Adipocyte (in vitro differentiated cells): ENCODE data around the gene FANCD2.

Source experiments
- DNase-seq: peaks from one replicate; pipeline ENCODE4 v3.0.0-alpha.2; 2015; ENCODE audit warnings: low read depth
- H3K27me3 ChIP-seq: replicated peaks from 2 replicates; pipeline ENCODE4 v1.7.0; 2013; ENCODE audit warnings: mild to moderate bottlenecking, low read length, moderate library complexity; ENCODE audit not compliant: control insufficient read depth, insufficient read depth
- H3K36me3 ChIP-seq: 2 replicates; pipeline ENCODE4 v1.7.0; 2013; ENCODE audit warnings: low read length, mild to moderate bottlenecking, moderate library complexity; ENCODE audit not compliant: control insufficient read depth, insufficient read depth, severe bottlenecking
- H3K4me1 ChIP-seq: 2 replicates; pipeline ENCODE4 v1.7.0; 2013; ENCODE audit warnings: mild to moderate bottlenecking, low read length, moderate library complexity; ENCODE audit not compliant: control insufficient read depth, insufficient read depth
- H3K4me3 ChIP-seq: 2 replicates; pipeline ENCODE4 v1.7.0; 2013; ENCODE audit warnings: mild to moderate bottlenecking, low read length, moderate library complexity
- H3K9ac ChIP-seq: 2 replicates; pipeline ENCODE4 v1.7.0; 2013; ENCODE audit warnings: mild to moderate bottlenecking, low read length, moderate library complexity
- H3K9me3 ChIP-seq: 2 replicates; pipeline ENCODE4 v1.7.0; 2013; ENCODE audit warnings: mild to moderate bottlenecking, low read length, moderate library complexity; ENCODE audit not compliant: control insufficient read depth

Gene FANCD2

GRCh38 chr3:10026084-10026890 lies at the start of gene FANCD2:
Gene FANCD2 (plus strand): TSS chr3:10026437. CDS start chr3:10028658, 2,221 bp downstream.
- Histone ChIP-seq H3K4me1 (peaks cover 32% of the 10 kb centered on the region), H3K9ac (peak within 1 kb of the TSS; percentile 98), H3K9me3 (no peaks in the 10 kb centered on the region), H3K36me3 (peaks cover 22% of the 10 kb centered on the region), H3K4me3 (peak within 1 kb of the TSS; percentile 99), H3K27me3 (no peaks in the 10 kb centered on the region)
- peak; percentile 93 for DNase-seq

GRCh38 chr3:9976721-9977709 lies 49.2 kb upstream of the FANCD2 start:
- Histone ChIP-seq H3K36me3 (peaks cover 50% of the 10 kb centered on the region), H3K9me3 (no peaks in the 10 kb centered on the region), H3K4me3 (peak overlapping the region; percentile 69), H3K27me3 (no peaks in the 10 kb centered on the region), H3K4me1 (peaks cover 49% of the 10 kb centered on the region), H3K9ac (peak overlapping the region; percentile 84)
- DNase-seq = peak; percentile 95

- H3K9ac ChIP-seq = no peak overlapping the region
- H3K36me3 ChIP-seq = peaks cover 33% of the 10 kb centered on the region
- H3K27me3 ChIP-seq = no peaks in the 10 kb centered on the region
- H3K4me1 ChIP-seq = peaks cover 56% of the 10 kb centered on the region
- no peak overlapping the region for H3K4me3 ChIP-seq
- no peaks in the 10 kb centered on the region for H3K9me3 ChIP-seq
- DNase-seq = no peak
Observed at GRCh38 chr3:9978710-9979305, 47.4 kb upstream of the FANCD2 start.

GRCh38 chr3:9980251-9980650 lies 46.0 kb upstream of the FANCD2 start:
- peaks cover 58% of the 10 kb centered on the region for H3K4me1 ChIP-seq

GRCh38 chr3:9986230-9986725 lies 40.0 kb upstream of the FANCD2 start:
- no peak for DNase-seq

More at GRCh38 chr3:9980251-9980650, 46.0 kb upstream of the FANCD2 start:
- H3K9me3 ChIP-seq = no peaks in the 10 kb centered on the region
- DNase-seq = no peak
- no peak overlapping the region for H3K4me3 ChIP-seq
- H3K9ac ChIP-seq = no peak overlapping the region
- H3K27me3 ChIP-seq = no peaks in the 10 kb centered on the region
- peaks cover 22% of the 10 kb centered on the region for H3K36me3 ChIP-seq

GRCh38 chr3:9994086-9994844 lies 32.0 kb upstream of the FANCD2 start:
- Histone ChIP-seq H3K36me3 (peaks cover 3% of the 10 kb centered on the region), H3K9ac (peak overlapping the region; percentile 19), H3K27me3 (no peaks in the 10 kb centered on the region), H3K9me3 (no peaks in the 10 kb centered on the region), H3K4me1 (peaks cover 16% of the 10 kb centered on the region), H3K4me3 (peak overlapping the region; percentile 15)
- DNase-seq = peak; percentile 89

More at GRCh38 chr3:9986230-9986725, 40.0 kb upstream of the FANCD2 start:
- Histone ChIP-seq H3K36me3 (peaks cover under 1% of the 10 kb centered on the region), H3K4me1 (peaks cover 34% of the 10 kb centered on the region), H3K9ac (peak overlapping the region; percentile 92), H3K9me3 (no peaks in the 10 kb centered on the region), H3K4me3 (peak overlapping the region; percentile 88), H3K27me3 (no peaks in the 10 kb centered on the region)

- DNase-seq = no peak
- Histone ChIP-seq H3K4me3 (no peak overlapping the region), H3K27me3 (no peaks in the 10 kb centered on the region), H3K9ac (no peak overlapping the region), H3K9me3 (no peaks in the 10 kb centered on the region), H3K4me1 (no peaks in the 10 kb centered on the region), H3K36me3 (peaks cover 3% of the 10 kb centered on the region)
Observed at GRCh38 chr3:10000686-10001085, 25.6 kb upstream of the FANCD2 start.

- H3K4me3 ChIP-seq = no peak overlapping the region
- no peaks in the 10 kb centered on the region for H3K9me3 ChIP-seq
- DNase-seq = no peak
- no peaks in the 10 kb centered on the region for H3K27me3 ChIP-seq
- no peaks in the 10 kb centered on the region for H3K4me1 ChIP-seq
- no peak overlapping the region for H3K9ac ChIP-seq
- H3K36me3 ChIP-seq = peaks cover 3% of the 10 kb centered on the region
Observed at GRCh38 chr3:10002951-10003350, 23.3 kb upstream of the FANCD2 start.

- DNase-seq = no peak
- Histone ChIP-seq H3K4me1 (peaks cover 4% of the 10 kb centered on the region), H3K9ac (no peak overlapping the region), H3K27me3 (no peaks in the 10 kb centered on the region), H3K4me3 (no peak overlapping the region), H3K36me3 (no peaks in the 10 kb centered on the region), H3K9me3 (no peaks in the 10 kb centered on the region)
Observed at GRCh38 chr3:10004506-10004905, 21.7 kb upstream of the FANCD2 start.

- H3K4me3 ChIP-seq = no peak overlapping the region
- no peak overlapping the region for H3K9ac ChIP-seq
- H3K9me3 ChIP-seq = no peaks in the 10 kb centered on the region
- no peaks in the 10 kb centered on the region for H3K36me3 ChIP-seq
- DNase-seq = peak; percentile 40
- no peaks in the 10 kb centered on the region for H3K27me3 ChIP-seq
- peaks cover 7% of the 10 kb centered on the region for H3K4me1 ChIP-seq
Observed at GRCh38 chr3:10004960-10005564, 21.2 kb upstream of the FANCD2 start.
